Measurements from ENCODE around the gene LRRN3. TPM values are rescaled to one million over a fixed set of nuclear protein-coding genes. Genes with fewer than 3 reads are reported as not detected.
"Not testable (repeated sequence)": the region's sequence is repeated elsewhere in the genome, so short reads cannot be mapped to it uniquely, and the experiment has no call there.

Gene LRRN3
- total and polyA plus RNA-seq, 2 of the 4 experiments (the other 2 are of a cell fraction): 6.9 to 15.2 TPM

DNA sequence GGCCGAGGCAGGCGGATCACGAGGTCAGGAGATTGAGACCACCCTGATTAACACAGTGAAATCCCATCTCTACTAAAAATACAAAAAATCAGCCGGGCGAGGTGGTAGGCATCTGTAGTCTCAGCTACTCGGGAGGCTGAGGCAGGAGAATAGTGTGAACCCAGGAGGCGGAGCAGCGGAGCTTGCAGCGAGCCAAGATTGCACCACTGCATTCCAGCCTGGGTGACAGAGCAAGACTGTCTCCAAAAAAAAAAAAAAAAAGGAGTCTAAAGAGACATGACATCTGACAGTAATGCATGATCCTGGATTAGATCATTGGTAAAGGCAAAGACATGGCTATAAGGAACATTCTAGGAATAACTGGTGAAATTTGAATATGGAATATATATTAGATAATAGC lies 18.3 kb upstream of the LRRN3 start:
- H2AFZ ChIP-seq (replicated peaks; ENCODE audit: low read length, poor library complexity); H3K23ac ChIP-seq (ENCODE audit: low read depth, low read length); H3K27ac ChIP-seq (ENCODE audit: insufficient read depth, low read length); H4K5ac ChIP-seq (ENCODE audit: low read depth, low read length); H3K36me3 ChIP-seq (ENCODE audit: control insufficient read depth, insufficient read depth, low read length); H3K9me1 ChIP-seq (ENCODE audit: insufficient read depth, low read length); H4K8ac ChIP-seq (ENCODE audit: low read depth in 2 of 2, low read length in 2 of 2); BruUV-seq (replicated peaks); H3K4me1 ChIP-seq (ENCODE audit: control insufficient read depth, insufficient read depth, low read length); H3K4ac ChIP-seq (ENCODE audit: low read depth, low read length); H3K56ac ChIP-seq (ENCODE audit: extremely low read depth, insufficient read depth, low read length); H4K91ac ChIP-seq (ENCODE audit: insufficient read depth, low read depth, low read length); H2BK5ac ChIP-seq (ENCODE audit: low read depth, low read length, poor library complexity, severe bottlenecking); dilution Hi-C loops (cut with HindIII; ENCODE audit: low sequenced_read_pairs, unreplicated experiment); H3K9me3 ChIP-seq (ENCODE audit: control insufficient read depth, insufficient read depth, low read length); H2AK5ac ChIP-seq (ENCODE audit: low read depth, low read length); H4K20me1 ChIP-seq (ENCODE audit: insufficient read depth, low read length); H3K9ac ChIP-seq (ENCODE audit: low read depth, low read length); in situ Hi-C loops (cut with MboI; ENCODE audit: low sequenced_read_pairs); POLR2A ChIA-PET (ENCODE audit: unreplicated experiment); H3K4me3 ChIP-seq (ENCODE audit: insufficient read depth, low read depth, low read length); H3K18ac ChIP-seq (ENCODE audit: low read depth, low read length); H2BK15ac ChIP-seq (ENCODE audit: low read depth, low read length); H2BK20ac ChIP-seq (ENCODE audit: low read depth, low read length); ATAC-seq (ENCODE audit: low read depth); intact Hi-C loops (cut with micrococcal nuclease); H3K14ac ChIP-seq (replicated peaks; ENCODE audit: low read depth, low read length); H3K79me1 ChIP-seq (ENCODE audit: low read depth in 1 of 2, low read length in 2 of 2); H2BK120ac ChIP-seq (ENCODE audit: low read depth, low read length); H3K4me2 ChIP-seq (ENCODE audit: low read depth, low read length); H2AK9ac ChIP-seq (replicated peaks; ENCODE audit: low read depth, low read length, poor library complexity); DNase-seq; H3K27me3 ChIP-seq (ENCODE audit: control insufficient read depth, insufficient read depth, low read length): not testable (repeated sequence)
- WGBS, 2 experiments (ENCODE audit: extremely low coverage in 2 of 2, insufficient read length in 1 of 2): no CpG with 5 or more reads among the region's 9 CpGs
- CTCF ChIA-PET: interaction anchor here (0.6 kb wide), 1 partner anchor 615 kb away, joined by 3 read pairs; no protein-coding TSS in a partner anchor
